CD4-positive, alpha-beta T cell (primary cell): Measurements from ENCODE around the gene CERK. TPM values are rescaled to one million over a fixed set of nuclear protein-coding genes. Genes with fewer than 3 reads are reported as not detected.

Source experiments
- ATAC-seq: fragments of 200-7000 bp; cut with Tn5 transposase; one replicate; pipeline ENCODE4 v1.10.0; 2022; ENCODE audit warnings: mild to moderate bottlenecking; ENCODE audit not compliant: poor library complexity
- CTCF ChIA-PET: fragments of 350-600 bp; sonication (Branson Sonifier 250); formaldehyde crosslinking; loops from one replicate; lab custom pipeline; 2021; ENCODE audit warnings: antibody characterized with exemption, inconsistent platforms; lab: Charles Lee
- POLR2A ChIA-PET: fragments of 350-600 bp; sonication (Branson Sonifier 250); formaldehyde crosslinking; loops from one replicate; lab custom pipeline; 2021; ENCODE audit warnings: antibody characterized with exemption, inconsistent platforms; lab: Charles Lee
- DNase-seq, 14 experiments: peaks; one replicate each; pipeline ENCODE4 v3.0.0-alpha.2; 2013 to 2020; ENCODE audit warnings: mixed read lengths in 2 of 14
- H3K27ac ChIP-seq, 2 donors: one replicate each; pipeline versions ENCODE4 v1.5.1 to v1.7.0; 2013; ENCODE audit warnings: low read length in 2 of 2, low read depth in 1 of 2, mild to moderate bottlenecking in 1 of 2
- H3K27me3 ChIP-seq, 2 experiments: 1 replicate in 1 of 2; 2 replicates in 1 of 2; pipeline versions ENCODE4 v1.6.1 to v1.7.0; 2013; ENCODE audit warnings: low read length in 2 of 2, control low read depth in 1 of 2, mild to moderate bottlenecking in 1 of 2, moderate library complexity in 1 of 2; ENCODE audit not compliant: insufficient read depth in 2 of 2, control insufficient read depth in 1 of 2
- H3K36me3 ChIP-seq: one replicate; pipeline ENCODE4 v1.6.1; 2013; ENCODE audit warnings: low read length, control low read depth; ENCODE audit not compliant: insufficient read depth
- H3K4me1 ChIP-seq: one replicate; pipeline ENCODE4 v1.6.1; 2013; ENCODE audit warnings: low read length, control low read depth; ENCODE audit not compliant: insufficient read depth
- H3K4me3 ChIP-seq: one replicate; pipeline ENCODE4 v1.5.1; 2013; ENCODE audit warnings: mild to moderate bottlenecking, low read length, moderate library complexity
- H3K9me3 ChIP-seq, 2 experiments: 1 replicate in 1 of 2; 2 replicates in 1 of 2; pipeline versions ENCODE4 v1.6.1 to v1.7.0; 2013; ENCODE audit warnings: low read length in 2 of 2, mild to moderate bottlenecking in 2 of 2, control low read depth in 1 of 2, moderate library complexity in 1 of 2; ENCODE audit not compliant: control insufficient read depth in 1 of 2, insufficient read depth in 1 of 2
- H3K27ac Mint-ChIP-seq: one replicate; pipeline ENCODE4 v1.8.0; 2020; ENCODE audit warnings: mixed read lengths
- H3K27me3 Mint-ChIP-seq: one replicate; pipeline ENCODE4 v1.8.0; 2021; ENCODE audit warnings: mixed read lengths
- H3K36me3 Mint-ChIP-seq: one replicate; pipeline ENCODE4 v1.8.0; 2021; ENCODE audit warnings: low read depth, mixed read lengths
- H3K4me1 Mint-ChIP-seq: one replicate; pipeline ENCODE4 v1.8.0; 2021; ENCODE audit warnings: low read depth, mixed read lengths
- H3K4me3 Mint-ChIP-seq: one replicate; pipeline ENCODE4 v1.8.0; 2020; ENCODE audit warnings: mild to moderate bottlenecking, mixed read lengths
- H3K9me3 Mint-ChIP-seq: one replicate; pipeline ENCODE4 v1.8.0; 2020; ENCODE audit warnings: mixed read lengths
- intact Hi-C, 2 experiments: fragments of 100-400 bp; cut with DNase I in 1 of 2; cut with micrococcal nuclease in 1 of 2; formaldehyde crosslinking; loops; one replicate each; pipeline versions ENCODE4 v1.15.1 to v1.9.0; 2023 to 2025; cut with DNase I, micrococcal nuclease
- total RNA-seq, 174 experiments: library from RNA in 2 of 174; stranded (reverse) in 2 of 174; gene quantifications; one replicate each; pipeline ENCODE4 v1.2.3 and lab custom pipeline; 2021 to 2026
- TF ChIP-seq, protein P1 (sequence below): fragments of 200-600 bp; IDR thresholded peaks from one replicate; pipeline ENCODE4 v1.8.0; 2022; ENCODE audit warnings: antibody characterized with exemption, mild to moderate bottlenecking

Gene CERK
- total RNA-seq, 2 experiments from 2014 or later: 84.6 to 88.5 TPM

DNA sequence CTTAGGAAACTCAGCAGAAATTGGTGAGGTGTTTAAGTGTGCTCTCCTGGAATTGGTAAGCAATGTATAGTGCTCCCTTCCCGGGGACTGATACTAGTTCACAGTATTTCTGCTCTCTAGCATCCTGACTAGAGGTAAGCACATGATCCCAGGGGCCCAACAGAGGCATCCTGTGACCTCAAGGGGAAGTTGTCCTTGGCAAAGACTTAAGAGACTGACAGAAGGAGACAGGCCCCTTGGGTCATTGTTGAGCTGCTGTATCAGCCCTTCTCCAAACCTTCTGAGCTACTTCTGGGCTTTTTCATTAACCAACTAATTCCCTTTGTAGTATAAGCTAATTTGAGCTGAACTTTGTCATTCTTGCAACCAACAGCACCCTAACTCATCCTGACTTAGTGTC lies 20.1 kb upstream of the CERK start:
- ATAC-seq (no peak), DNase-seq (peak in 1 of 14 experiments; percentile 33)
- Histone ChIP-seq H3K36me3 (no peaks in the 10 kb centered on the region), H3K4me1 (peaks cover 44% of the 10 kb centered on the region), H3K4me3 (no peak overlapping the region), H3K9me3 (peaks cover 10% of the 10 kb centered on the region in 2 experiments), H3K27ac (no peak overlapping the region), H3K27me3 (no peaks in the 10 kb centered on the region)
- Mint-ChIP-seq H3K4me1 (peaks cover 43% of the 10 kb centered on the region), H3K36me3 (peaks cover 17% of the 10 kb centered on the region), H3K27ac (peak overlapping the region; percentile 53), H3K9me3 (peaks cover 5% of the 10 kb centered on the region), H3K27me3 (no peaks in the 10 kb centered on the region), H3K4me3 (no peak overlapping the region)
- TF ChIP-seq, protein P1, sequence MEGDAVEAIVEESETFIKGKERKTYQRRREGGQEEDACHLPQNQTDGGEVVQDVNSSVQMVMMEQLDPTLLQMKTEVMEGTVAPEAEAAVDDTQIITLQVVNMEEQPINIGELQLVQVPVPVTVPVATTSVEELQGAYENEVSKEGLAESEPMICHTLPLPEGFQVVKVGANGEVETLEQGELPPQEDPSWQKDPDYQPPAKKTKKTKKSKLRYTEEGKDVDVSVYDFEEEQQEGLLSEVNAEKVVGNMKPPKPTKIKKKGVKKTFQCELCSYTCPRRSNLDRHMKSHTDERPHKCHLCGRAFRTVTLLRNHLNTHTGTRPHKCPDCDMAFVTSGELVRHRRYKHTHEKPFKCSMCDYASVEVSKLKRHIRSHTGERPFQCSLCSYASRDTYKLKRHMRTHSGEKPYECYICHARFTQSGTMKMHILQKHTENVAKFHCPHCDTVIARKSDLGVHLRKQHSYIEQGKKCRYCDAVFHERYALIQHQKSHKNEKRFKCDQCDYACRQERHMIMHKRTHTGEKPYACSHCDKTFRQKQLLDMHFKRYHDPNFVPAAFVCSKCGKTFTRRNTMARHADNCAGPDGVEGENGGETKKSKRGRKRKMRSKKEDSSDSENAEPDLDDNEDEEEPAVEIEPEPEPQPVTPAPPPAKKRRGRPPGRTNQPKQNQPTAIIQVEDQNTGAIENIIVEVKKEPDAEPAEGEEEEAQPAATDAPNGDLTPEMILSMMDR: no peak
- POLR2A ChIA-PET: interaction anchor here (0.8 to 6.1 kb wide), 4 partner anchors 9 to 45 kb away, joined by 3 to 78 read pairs (median 10); partner anchors contain the start of gene CERK
- intact Hi-C loops: loop anchor here in 1 of 2 experiments (1.0 kb wide), 1 partner anchor 45 kb away; no protein-coding TSS in a partner anchor
- CTCF ChIA-PET: interaction anchor here (0.7 to 11.7 kb wide), 18 partner anchors 9 to 195 kb away, joined by 3 to 130 read pairs (median 6); no protein-coding TSS in a partner anchor

DNA sequence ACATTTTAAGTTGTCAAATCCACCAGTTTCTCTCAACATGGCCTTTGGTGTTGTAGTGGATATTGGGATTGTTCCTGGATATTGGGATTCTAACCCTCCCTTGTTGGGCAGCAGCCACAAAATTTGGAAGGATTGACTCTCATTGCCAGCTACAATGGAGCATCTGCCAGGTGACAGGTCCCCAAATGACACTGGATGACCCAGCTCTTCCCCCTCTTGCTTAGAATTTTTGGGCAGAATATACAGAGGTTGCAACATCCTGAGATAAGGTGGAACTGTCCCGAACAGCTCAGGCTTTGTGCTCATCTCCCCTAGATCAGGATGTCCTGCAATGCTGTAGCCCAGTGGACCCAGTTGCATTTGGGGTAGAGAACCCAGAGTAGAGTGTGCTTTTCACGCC lies 19.1 kb upstream of the CERK start:
- Histone ChIP-seq H3K36me3 (no peaks in the 10 kb centered on the region), H3K4me1 (peaks cover 40% of the 10 kb centered on the region), H3K4me3 (no peak overlapping the region), H3K27ac (no peak overlapping the region), H3K9me3 (peaks cover 10% of the 10 kb centered on the region in 2 experiments), H3K27me3 (no peaks in the 10 kb centered on the region)
- Mint-ChIP-seq H3K4me1 (peaks cover 33% of the 10 kb centered on the region), H3K36me3 (peaks cover 7% of the 10 kb centered on the region), H3K27me3 (no peaks in the 10 kb centered on the region), H3K27ac (no peak overlapping the region), H3K4me3 (no peak overlapping the region), H3K9me3 (peaks cover 5% of the 10 kb centered on the region)
- no peak for ATAC-seq
- intact Hi-C loops: no loop called here
- CTCF ChIA-PET: interaction anchor here (0.7 to 11.7 kb wide), 2 partner anchors 18 to 45 kb away, joined by 4 to 130 read pairs; no protein-coding TSS in a partner anchor
- TF ChIP-seq, protein P1: no peak
- POLR2A ChIA-PET: interaction anchor here (0.9 to 2.7 kb wide), 2 partner anchors 8 to 18 kb away, joined by 3 to 18 read pairs; no protein-coding TSS in a partner anchor
- DNase-seq: no peak

DNA sequence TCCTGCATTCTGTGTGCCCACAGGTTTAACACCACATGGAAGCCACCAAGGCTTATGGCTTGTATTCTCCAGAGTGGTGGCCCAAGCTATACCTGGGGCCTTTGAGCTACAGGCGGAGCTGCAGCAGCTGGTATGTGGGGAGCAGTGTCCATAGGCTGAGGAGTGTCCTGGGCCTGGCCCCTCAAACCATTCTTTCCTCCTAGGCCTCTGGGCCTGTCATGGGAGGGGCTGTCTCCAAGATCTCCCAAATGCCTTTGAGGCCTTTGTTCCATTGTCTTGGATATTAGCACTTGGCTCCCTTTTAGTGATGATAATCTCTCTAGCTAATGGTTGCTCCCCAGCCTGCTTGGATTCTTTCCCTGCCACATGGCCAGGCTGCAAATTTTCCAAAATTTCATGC lies 18.0 kb upstream of the CERK start:
- ChIA-PET CTCF (interaction anchor here (11.7 kb wide), 1 partner anchor 46 kb away, joined by 130 read pairs; no protein-coding TSS in a partner anchor), POLR2A (interaction anchor here (0.9 kb wide), 1 partner anchor 17 kb away, joined by 3 read pairs; no protein-coding TSS in a partner anchor)
- H3K9me3 ChIP-seq: peaks cover 10% of the 10 kb centered on the region in 2 experiments
- ATAC-seq: no peak
- intact Hi-C loops: no loop called here
- H3K27ac ChIP-seq: peak overlapping the region in 1 of 2 donors; percentile 31
- no peaks in the 10 kb centered on the region for H3K27me3 ChIP-seq
- Mint-ChIP-seq H3K4me1 (peaks cover 23% of the 10 kb centered on the region), H3K4me3 (no peak overlapping the region), H3K27me3 (no peaks in the 10 kb centered on the region), H3K9me3 (peaks cover 5% of the 10 kb centered on the region), H3K27ac (peak overlapping the region; percentile 16), H3K36me3 (peaks cover 5% of the 10 kb centered on the region)
- H3K36me3 ChIP-seq: no peaks in the 10 kb centered on the region
- DNase-seq: no peak
- TF ChIP-seq, protein P1: no peak
- H3K4me1 ChIP-seq: peaks cover 35% of the 10 kb centered on the region
- no peak overlapping the region for H3K4me3 ChIP-seq
